HepG2 (cell line): ENCODE data around the gene NLRC5. TPM values are rescaled to one million over a fixed set of nuclear protein-coding genes. Genes with fewer than 3 reads are reported as not detected.
A peak's percentile ranks its signal among the peaks of the same experiment; 100 is the strongest.

ENCODE experiments used
- ATAC-seq: fragments of 200-7000 bp; cut with Tn5 transposase; 3 replicates; pipeline ENCODE4 v1.9.1; 2020; ENCODE audit warnings: mild to moderate bottlenecking, moderate library complexity
- BruUV-seq: library from RNA; stranded (reverse); fragments of 400-500 nt; replicated peaks from 2 replicates; lab custom pipeline; 2021; lab: Mats Ljungman, UMichigan
- CTCF ChIA-PET: fragments of 300-600 bp; formaldehyde crosslinking; extraction: SDS; loops from one replicate; lab custom pipeline; 2021; ENCODE audit warnings: low total read pairs, inconsistent platforms, low intra/inter-chr PET ratio; lab: Yijun Ruan, JAX
- POLR2A ChIA-PET: fragments of 350-600 bp; sonication (Branson Sonifier 250); formaldehyde crosslinking; loops from one replicate; lab custom pipeline; 2020; ENCODE audit warnings: antibody characterized with exemption, inconsistent platforms; lab: Yijun Ruan, JAX
- DNase-seq: peaks from one replicate; pipeline ENCODE4 v3.0.0-alpha.2; 2015; ENCODE audit warnings: low spot score
- FAIRE-seq: peaks from 3 replicates; lab custom pipeline; 2011; peaks lifted over from hg19 to GRCh38; lab: Jason Lieb, UNC
- H2AFZ ChIP-seq: one replicate; pipeline ENCODE4 v1.6.1; 2011; ENCODE audit warnings: low read length, inconsistent platforms
- H3K27ac ChIP-seq: fragments of 300-600 bp; 3 replicates; pipeline ENCODE4 v1.8.0; 2011; ENCODE audit warnings: mixed run types, mild to moderate bottlenecking, mixed read lengths, low read length, inconsistent platforms; ENCODE audit not compliant: insufficient read depth; ENCODE audit errors: extremely low read length
- H3K27me3 ChIP-seq, 2 experiments: fragments of 200-600 bp in 1 of 2; 2 replicates in 1 of 2; 3 replicates in 1 of 2; pipeline versions ENCODE4 v1.6.0 to v1.8.0; 2011; ENCODE audit warnings: low read length in 2 of 2, mild to moderate bottlenecking in 2 of 2, moderate library complexity in 2 of 2, inconsistent platforms in 1 of 2; ENCODE audit not compliant: insufficient read depth in 2 of 2, control insufficient read depth in 1 of 2
- H3K36me3 ChIP-seq, 2 experiments: fragments of 200-600 bp in 1 of 2; replicated peaks in 1 of 2; 2 replicates in 1 of 2; 3 replicates in 1 of 2; pipeline versions ENCODE4 v1.5.1 to v1.8.0; 2011; ENCODE audit warnings: low read length in 2 of 2, inconsistent platforms in 1 of 2; ENCODE audit not compliant: insufficient read depth in 2 of 2, control insufficient read depth in 1 of 2
- H3K4me1 ChIP-seq: 2 replicates; pipeline ENCODE4 v1.5.1; 2012; ENCODE audit warnings: low read length, inconsistent platforms; ENCODE audit not compliant: insufficient read depth
- H3K4me2 ChIP-seq: 2 replicates; pipeline ENCODE4 v1.6.0; 2011; ENCODE audit warnings: low read depth, low read length, inconsistent platforms
- H3K4me3 ChIP-seq, 3 experiments: fragments of 200-600 bp in 1 of 3; sonication (generic), shearing (Covaris generic) in 1 of 3; replicated peaks in 1 of 3; 2 replicates each; pipeline ENCODE4 v1.5.1; 2011 to 2016; ENCODE audit warnings: low read length in 3 of 3, inconsistent platforms in 2 of 3, low read depth in 2 of 3, mild to moderate bottlenecking in 2 of 3, control low read depth in 1 of 3, mixed read lengths in 1 of 3; ENCODE audit not compliant: insufficient read depth in 1 of 3
- H3K79me2 ChIP-seq: one replicate; pipeline ENCODE4 v1.6.1; 2011; ENCODE audit warnings: low read length, inconsistent platforms; ENCODE audit not compliant: insufficient read depth
- H3K9ac ChIP-seq: 2 replicates; pipeline ENCODE4 v1.6.0; 2011; ENCODE audit warnings: mild to moderate bottlenecking, low read depth, low read length, inconsistent platforms; ENCODE audit not compliant: insufficient read depth
- H3K9me3 ChIP-seq: 2 replicates; pipeline ENCODE4 v1.5.1; 2012; ENCODE audit warnings: mild to moderate bottlenecking, low read length
- H4K20me1 ChIP-seq: 2 replicates; pipeline ENCODE4 v1.6.0; 2011; ENCODE audit warnings: inconsistent platforms, mild to moderate bottlenecking, low read length, moderate library complexity; ENCODE audit not compliant: insufficient read depth
- CHD4 ChIP-seq: fragments of 200-600 bp; sonication (generic); IDR thresholded peaks from 2 replicates; pipeline ENCODE4 v1.7.0; 2017; ENCODE audit warnings: mild to moderate bottlenecking, low read length, borderline replicate concordance
- CTCF ChIP-seq: sonication (generic); formaldehyde crosslinking; IDR thresholded peaks from 2 replicates; pipeline ENCODE4 v1.5.0; 2020; ENCODE audit warnings: mild to moderate bottlenecking, missing genetic modification reagents, moderate library complexity
- EED ChIP-seq: sonication (generic); formaldehyde crosslinking; IDR thresholded peaks from 2 replicates; pipeline ENCODE4 v1.5.0; 2020; ENCODE audit warnings: mild to moderate bottlenecking, missing genetic modification reagents
- GFI1 ChIP-seq: sonication (generic); formaldehyde crosslinking; IDR thresholded peaks from 2 replicates; pipeline ENCODE4 v1.5.0; 2020; ENCODE audit warnings: missing genetic modification reagents, mild to moderate bottlenecking, borderline replicate concordance
- TBX2 ChIP-seq: sonication (generic); formaldehyde crosslinking; IDR thresholded peaks from 2 replicates; pipeline ENCODE4 v1.5.0; 2020; ENCODE audit warnings: missing genetic modification reagents, mild to moderate bottlenecking, borderline replicate concordance
- TEAD3 ChIP-seq: optimal IDR thresholded peaks from 2 replicates; pipeline ENCODE3; 2016; ENCODE audit warnings: borderline replicate concordance
- ZNF224 ChIP-seq: sonication (generic); formaldehyde crosslinking; IDR thresholded peaks from 2 replicates; pipeline ENCODE4 v1.5.0; 2020; ENCODE audit warnings: mild to moderate bottlenecking, missing genetic modification reagents
- ZNF24 ChIP-seq: fragments of 450-650 bp; IDR thresholded peaks from 2 replicates; pipeline ENCODE4 v1.6.1; 2017; ENCODE audit warnings: antibody characterized with exemption, mild to moderate bottlenecking
- ZNF556 ChIP-seq: sonication (generic); formaldehyde crosslinking; IDR thresholded peaks from 2 replicates; pipeline ENCODE4 v1.4.0; 2020; ENCODE audit warnings: mild to moderate bottlenecking, missing genetic modification reagents, borderline replicate concordance
- ZNF614 ChIP-seq: IDR thresholded peaks from 2 replicates; pipeline ENCODE4 v1.6.1; 2018; ENCODE audit warnings: missing biosample characterization, missing genetic modification reagents, inconsistent platforms, borderline replicate concordance
- ZNF629 ChIP-seq: sonication (generic); formaldehyde crosslinking; conservative IDR thresholded peaks from 2 replicates; pipeline ENCODE4 v1.5.0; 2020; ENCODE audit warnings: missing genetic modification reagents
- ZNF703 ChIP-seq: sonication (generic); formaldehyde crosslinking; IDR thresholded peaks from 2 replicates; pipeline ENCODE4 v1.5.1; 2020; ENCODE audit warnings: missing genetic modification reagents, mild to moderate bottlenecking, moderate library complexity, borderline replicate concordance
- ZNF776 ChIP-seq: sonication (generic); formaldehyde crosslinking; IDR thresholded peaks from 2 replicates; pipeline ENCODE4 v1.4.0; 2020; ENCODE audit warnings: mild to moderate bottlenecking, missing genetic modification reagents
- ZNF788 ChIP-seq: sonication (generic); formaldehyde crosslinking; IDR thresholded peaks from 2 replicates; pipeline ENCODE4 v1.5.0; 2020; ENCODE audit warnings: mild to moderate bottlenecking, missing genetic modification reagents, borderline replicate concordance
- WGBS: methylation state at CpG from one replicate; pipeline ENCODE4 v1.1.6; 2017; ENCODE audit warnings: low lambda C conversion rate; 5-methylcytosine and 5-hydroxymethylcytosine counted together
- in situ Hi-C: cut with HindIII; loops from 2 replicates; pipeline ENCODE4 v1.10.0; 2017; ENCODE audit warnings: low pct_unique_long_range_greater_than_20kb; ENCODE audit not compliant: extremely low pct_ligation_motif_present
- intact Hi-C: fragments of 100-400 bp; cut with micrococcal nuclease; formaldehyde crosslinking; loops from one replicate; pipeline ENCODE4 v1.10.0; 2022; ENCODE audit not compliant: unreplicated experiment
- polyA plus RNA-seq, 8 experiments: library from polyadenylated mRNA; depleted of rRNA in 3 of 8; stranded (reverse) in 7 of 8; unstranded in 1 of 8; fragments of >200 nt; fragmentation: Illumina TruSeq in 4 of 8; extraction: Trizol in 4 of 8; gene quantifications; 2 replicates each; pipeline versions ENCODE4 v1.2.1 to v1.2.3, GENCODE V29; 2011 to 2016; ENCODE audit warnings: low read depth in 4 of 8, missing spikeins in 1 of 8, mixed read lengths in 1 of 8; ENCODE audit not compliant: insufficient read depth in 1 of 8
- total RNA-seq, 5 experiments: library from RNA; depleted of rRNA; stranded (reverse); fragments of >200 nt; fragmentation: Illumina TruSeq; extraction: Trizol; gene quantifications; 2 replicates each; pipeline ENCODE4 v1.2.3, GENCODE V29; 2016; ENCODE audit warnings: low read depth in 1 of 5
- TF ChIP-seq, protein P1 (sequence below): IDR thresholded peaks from 2 replicates; pipeline ENCODE4 v1.6.1; 2016; ENCODE audit warnings: low read depth, borderline replicate concordance

Gene NLRC5
- total and polyA plus RNA-seq, 2 of the 13 experiments (the other 11 are each of a cell fraction or from before 2014, with no cell fraction given): 6.3 to 12.7 TPM

GRCh38 chr16:56987692-56988091 lies 1.7 kb upstream of the NLRC5 start:
- H3K4me2 ChIP-seq: no peak overlapping the region
- no peak for DNase-seq
- no peaks in the 10 kb centered on the region for H3K36me3 ChIP-seq
- no peak overlapping the region for H3K27ac ChIP-seq
- TF ChIP-seq ZNF629 (CRISPR knock-in tag) (peak; percentile 84), ZNF24 (no peak)
- ATAC-seq: no peak
- 42% methylated on average over 2 of the region's 2 CpGs for WGBS
- H3K9ac ChIP-seq: no peak overlapping the region
- H4K20me1 ChIP-seq: no peaks in the 10 kb centered on the region
- H3K4me3 ChIP-seq: no peak overlapping the region
- CTCF ChIA-PET: no interaction called here
- peaks cover 81% of the 10 kb centered on the region for H3K4me1 ChIP-seq
- H3K79me2 ChIP-seq: no peaks in the 10 kb centered on the region
- H3K9me3 ChIP-seq: no peaks in the 10 kb centered on the region
- H2AFZ ChIP-seq: no peak overlapping the region
- POLR2A ChIA-PET: interaction anchor here (2.5 to 2.7 kb wide), 2 partner anchors 15 to 22 kb away, joined by 11 to 12 read pairs; no protein-coding TSS in a partner anchor
- intact Hi-C loops (loop anchor here (2.0 kb wide), 1 partner anchor 23 kb away; no protein-coding TSS in a partner anchor), in situ Hi-C loops (no loop called here)
- BruUV-seq: no TSS peak
- no peak for FAIRE-seq
- peaks cover 3 to 42% of the 10 kb centered on the region in 2 experiments for H3K27me3 ChIP-seq

DNA sequence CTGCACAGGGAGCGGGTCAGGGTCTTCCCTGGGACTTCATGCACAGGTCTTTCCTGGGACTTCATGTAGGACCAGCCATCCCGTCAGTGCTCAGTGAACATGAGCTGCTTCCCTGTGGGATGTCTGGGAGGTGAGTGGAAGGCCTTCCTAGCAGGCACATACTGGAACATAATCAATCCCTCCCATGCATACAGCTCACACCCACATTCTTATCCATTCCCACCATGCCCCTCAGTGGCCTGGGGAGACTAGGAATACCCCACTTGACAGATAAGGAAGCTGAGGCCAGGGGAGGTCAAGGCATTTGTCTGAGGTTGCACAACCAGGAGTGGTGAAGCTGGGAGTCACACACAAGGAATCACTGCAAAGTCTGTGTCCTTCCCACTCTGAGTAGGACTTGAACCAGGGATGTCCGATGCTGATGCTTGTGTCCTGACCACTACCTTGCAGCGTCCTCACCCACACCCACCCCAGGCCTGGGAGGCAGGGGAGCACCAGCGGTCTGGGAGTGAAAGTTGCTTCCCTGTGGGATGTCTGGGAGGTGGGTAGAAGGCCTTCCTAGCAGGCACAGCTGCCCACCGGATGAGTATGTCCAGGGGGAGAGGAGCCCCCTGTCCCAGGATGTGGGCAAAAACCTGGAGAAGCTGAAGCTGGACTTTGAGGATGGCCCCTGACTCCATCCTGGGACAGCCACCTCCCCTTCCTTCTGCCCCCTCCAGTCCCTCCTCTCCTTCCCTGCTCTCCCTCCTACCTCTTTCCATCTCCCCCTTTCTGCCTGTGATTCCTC lies 1.0 kb upstream of the NLRC5 start:
- peak overlapping the region; percentile 92 for H3K4me2 ChIP-seq
- H4K20me1 ChIP-seq: no peaks in the 10 kb centered on the region
- in situ Hi-C loops: no loop called here
- DNase-seq (no peak), FAIRE-seq (no peak), ATAC-seq (peak; percentile 11)
- no peaks in the 10 kb centered on the region for H3K9me3 ChIP-seq
- no peaks in the 10 kb centered on the region for H3K79me2 ChIP-seq
- CTCF ChIA-PET: interaction anchor here (1.2 kb wide), 1 partner anchor 23 kb away, joined by 4 read pairs; no protein-coding TSS in a partner anchor
- peaks cover 3 to 42% of the 10 kb centered on the region in 2 experiments for H3K27me3 ChIP-seq
- H3K4me1 ChIP-seq: peaks cover 74% of the 10 kb centered on the region
- WGBS: 47% methylated on average over 5 of the region's 6 CpGs
- H3K4me3 ChIP-seq: peak overlapping the region in 2 of 3 experiments; percentile 85 to 87; a peak in 4 of 6 replicates
- no TSS peak for BruUV-seq
- no peak overlapping the region for H3K9ac ChIP-seq
- intact Hi-C loops: no loop called here
- H3K36me3 ChIP-seq: no peaks in the 10 kb centered on the region
- POLR2A ChIA-PET: interaction anchor here (1.6 to 2.7 kb wide), 3 partner anchors 11 to 23 kb away, joined by 5 to 12 read pairs (median 11); no protein-coding TSS in a partner anchor
- H2AFZ ChIP-seq: no peak overlapping the region
- no peak overlapping the region for H3K27ac ChIP-seq
- TF ChIP-seq GFI1 (CRISPR knock-in tag) (peak; percentile 1; the same call in 1 of the 2 replicates), TBX2 (CRISPR knock-in tag) (0 out of 2 replicates have a peak, but pooled peaks have one; percentile 29), CTCF (0 out of 2 replicates have a peak, but pooled peaks have one; percentile 7), ZNF776 (CRISPR knock-in tag) (peak; percentile 30; the same call in 1 of the 2 replicates), ZNF224 (no peak), ZNF788 (CRISPR knock-in tag) (0 out of 2 replicates have a peak, but pooled peaks have one; percentile 48), EED (CRISPR knock-in tag) (peak; percentile 68; the same call in 1 of the 2 replicates), CHD4 (no peak), ZNF614 (CRISPR knock-in tag) (no peak), ZNF556 (CRISPR knock-in tag) (no peak), ZNF703 (CRISPR knock-in tag) (no peak), TEAD3 (CRISPR knock-in tag) (peak; percentile 12)
- TF ChIP-seq, protein P1, sequence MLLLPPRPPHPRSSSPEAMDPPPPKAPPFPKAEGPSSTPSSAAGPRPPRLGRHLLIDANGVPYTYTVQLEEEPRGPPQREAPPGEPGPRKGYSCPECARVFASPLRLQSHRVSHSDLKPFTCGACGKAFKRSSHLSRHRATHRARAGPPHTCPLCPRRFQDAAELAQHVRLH (CRISPR knock-in tag): 0 out of 2 replicates have a peak, but pooled peaks have one; percentile 22
